DOHH2 (cell line): Measurements from ENCODE around the gene DSC2.

Experiments
- H3F3A ChIP-seq: fragments of 200-600 bp; sonication (generic), shearing (Covaris generic); 2 replicates; pipeline ENCODE4 v1.6.0; 2016; ENCODE audit warnings: antibody characterized with exemption, mild to moderate bottlenecking; ENCODE audit not compliant: control insufficient read depth, insufficient read depth
- H3K27ac ChIP-seq: fragments of 200-600 bp; sonication (generic); 2 replicates; pipeline ENCODE4 v1.5.1; 2014; ENCODE audit warnings: low read depth, mild to moderate bottlenecking, low read length, moderate library complexity
- H3K27me3 ChIP-seq: fragments of 200-600 bp; sonication (generic); 2 replicates; pipeline ENCODE4 v1.6.1; 2014; ENCODE audit warnings: mild to moderate bottlenecking, low read length, mixed read lengths; ENCODE audit not compliant: control insufficient read depth
- H3K36me3 ChIP-seq: fragments of 200-600 bp; sonication (generic); 2 replicates; pipeline ENCODE4 v1.6.1; 2014; ENCODE audit warnings: mild to moderate bottlenecking, low read length, moderate library complexity, mixed read lengths; ENCODE audit not compliant: control insufficient read depth
- H3K4me1 ChIP-seq: fragments of 200-600 bp; sonication (generic); 2 replicates; pipeline ENCODE4 v1.6.1; 2014; ENCODE audit warnings: mild to moderate bottlenecking, low read length, mixed read lengths; ENCODE audit not compliant: control insufficient read depth
- H3K4me2 ChIP-seq: fragments of 200-600 bp; sonication (generic); 2 replicates; pipeline ENCODE4 v1.6.0; 2014; ENCODE audit warnings: mild to moderate bottlenecking, low read length, moderate library complexity
- H3K4me3 ChIP-seq: fragments of 200-600 bp; sonication (generic); 2 replicates; pipeline ENCODE4 v1.5.1; 2014; ENCODE audit warnings: mild to moderate bottlenecking, low read length, mixed read lengths
- H3K79me2 ChIP-seq: fragments of 200-600 bp; sonication (generic); 2 replicates; pipeline ENCODE4 v1.6.1; 2014; ENCODE audit warnings: mild to moderate bottlenecking, low read length, mixed read lengths; ENCODE audit not compliant: control insufficient read depth
- H3K9me2 ChIP-seq: fragments of 200-600 bp; sonication (generic); replicated peaks from 2 replicates; pipeline ENCODE4 v1.6.1; 2014; ENCODE audit warnings: mild to moderate bottlenecking, low read length, mixed read lengths; ENCODE audit not compliant: control insufficient read depth
- H3K9me3 ChIP-seq: fragments of 200-600 bp; sonication (generic); 2 replicates; pipeline ENCODE4 v1.6.1; 2014; ENCODE audit warnings: antibody characterized with exemption, low read length, mixed read lengths; ENCODE audit not compliant: control insufficient read depth, insufficient read depth
- H4K20me1 ChIP-seq: fragments of 200-600 bp; sonication (generic); 2 replicates; pipeline ENCODE4 v1.6.0; 2014; ENCODE audit warnings: low read depth, mild to moderate bottlenecking, antibody characterized with exemption, low read length, moderate library complexity; ENCODE audit not compliant: control insufficient read depth, insufficient read depth
- EZH2phosphoT487 ChIP-seq: fragments of 200-600 bp; sonication (generic); IDR thresholded peaks from 2 replicates; pipeline ENCODE4 v1.6.1; 2017; ENCODE audit warnings: borderline replicate concordance, mild to moderate bottlenecking, antibody characterized with exemption, low read length, moderate library complexity, mixed read lengths
- TF ChIP-seq, protein P1 (sequence below): fragments of 200-600 bp; sonication (generic); IDR thresholded peaks from one replicate; pipeline ENCODE4 v1.5.1; 2014; ENCODE audit warnings: antibody characterized with exemption, mild to moderate bottlenecking, low read depth, low read length; ENCODE audit not compliant: poor library complexity, severe bottlenecking

DSC2 gene

GRCh38 chr18:31050635-31051034 is 51.6 kb downstream of the DSC2 start:
- TF ChIP-seq, protein P1, sequence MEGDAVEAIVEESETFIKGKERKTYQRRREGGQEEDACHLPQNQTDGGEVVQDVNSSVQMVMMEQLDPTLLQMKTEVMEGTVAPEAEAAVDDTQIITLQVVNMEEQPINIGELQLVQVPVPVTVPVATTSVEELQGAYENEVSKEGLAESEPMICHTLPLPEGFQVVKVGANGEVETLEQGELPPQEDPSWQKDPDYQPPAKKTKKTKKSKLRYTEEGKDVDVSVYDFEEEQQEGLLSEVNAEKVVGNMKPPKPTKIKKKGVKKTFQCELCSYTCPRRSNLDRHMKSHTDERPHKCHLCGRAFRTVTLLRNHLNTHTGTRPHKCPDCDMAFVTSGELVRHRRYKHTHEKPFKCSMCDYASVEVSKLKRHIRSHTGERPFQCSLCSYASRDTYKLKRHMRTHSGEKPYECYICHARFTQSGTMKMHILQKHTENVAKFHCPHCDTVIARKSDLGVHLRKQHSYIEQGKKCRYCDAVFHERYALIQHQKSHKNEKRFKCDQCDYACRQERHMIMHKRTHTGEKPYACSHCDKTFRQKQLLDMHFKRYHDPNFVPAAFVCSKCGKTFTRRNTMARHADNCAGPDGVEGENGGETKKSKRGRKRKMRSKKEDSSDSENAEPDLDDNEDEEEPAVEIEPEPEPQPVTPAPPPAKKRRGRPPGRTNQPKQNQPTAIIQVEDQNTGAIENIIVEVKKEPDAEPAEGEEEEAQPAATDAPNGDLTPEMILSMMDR: no peak
- no peak for TF ChIP-seq EZH2phosphoT487
- H3K27ac ChIP-seq: no peak overlapping the region
- no peaks in the 10 kb centered on the region for H3K4me1 ChIP-seq
- H3K4me2 ChIP-seq: no peak overlapping the region
- H4K20me1 ChIP-seq: no peaks in the 10 kb centered on the region
- no peaks in the 10 kb centered on the region for H3K9me2 ChIP-seq
- no peaks in the 10 kb centered on the region for H3K27me3 ChIP-seq
- no peak overlapping the region for H3K4me3 ChIP-seq
- H3K36me3 ChIP-seq: no peaks in the 10 kb centered on the region
- H3F3A ChIP-seq: no peaks in the 10 kb centered on the region
- no peaks in the 10 kb centered on the region for H3K79me2 ChIP-seq
- no peaks in the 10 kb centered on the region for H3K9me3 ChIP-seq

- H3K9me2 ChIP-seq: no peaks in the 10 kb centered on the region
Observed at GRCh38 chr18:31049189-31049588, 53.0 kb downstream of the DSC2 start.

GRCh38 chr18:31048216-31048615 is 54.0 kb downstream of the DSC2 start:
- H3K27ac ChIP-seq: no peak overlapping the region
- peaks cover 6% of the 10 kb centered on the region; the same call in 1 of the 2 replicates for H3K9me3 ChIP-seq
- TF ChIP-seq, protein P1: no peak
- no peak for TF ChIP-seq EZH2phosphoT487
- H3K27me3 ChIP-seq: no peaks in the 10 kb centered on the region
- no peaks in the 10 kb centered on the region for H3K9me2 ChIP-seq
- no peaks in the 10 kb centered on the region for H3K79me2 ChIP-seq
- no peak overlapping the region for H3K4me3 ChIP-seq
- H3K4me1 ChIP-seq: no peaks in the 10 kb centered on the region
- no peaks in the 10 kb centered on the region for H4K20me1 ChIP-seq
- H3F3A ChIP-seq: no peaks in the 10 kb centered on the region
- H3K4me2 ChIP-seq: no peak overlapping the region
- no peaks in the 10 kb centered on the region for H3K36me3 ChIP-seq

More at GRCh38 chr18:31049189-31049588, 53.0 kb downstream of the DSC2 start:
- Histone ChIP-seq H4K20me1 (no peaks in the 10 kb centered on the region), H3K27me3 (no peaks in the 10 kb centered on the region), H3K4me3 (no peak overlapping the region), H3K27ac (no peak overlapping the region), H3F3A (no peaks in the 10 kb centered on the region), H3K4me2 (no peak overlapping the region), H3K36me3 (no peaks in the 10 kb centered on the region), H3K4me1 (no peaks in the 10 kb centered on the region), H3K79me2 (no peaks in the 10 kb centered on the region), H3K9me3 (no peaks in the 10 kb centered on the region)
- TF ChIP-seq, protein P1: no peak
- TF ChIP-seq EZH2phosphoT487: no peak
